ENCODE results near the gene GRAMD2B. TPM values are rescaled to one million over a fixed set of nuclear protein-coding genes. Genes with fewer than 3 reads are reported as not detected.

The GRAMD2B gene
- total RNA-seq, 1 donor: 23.5 TPM

DNA sequence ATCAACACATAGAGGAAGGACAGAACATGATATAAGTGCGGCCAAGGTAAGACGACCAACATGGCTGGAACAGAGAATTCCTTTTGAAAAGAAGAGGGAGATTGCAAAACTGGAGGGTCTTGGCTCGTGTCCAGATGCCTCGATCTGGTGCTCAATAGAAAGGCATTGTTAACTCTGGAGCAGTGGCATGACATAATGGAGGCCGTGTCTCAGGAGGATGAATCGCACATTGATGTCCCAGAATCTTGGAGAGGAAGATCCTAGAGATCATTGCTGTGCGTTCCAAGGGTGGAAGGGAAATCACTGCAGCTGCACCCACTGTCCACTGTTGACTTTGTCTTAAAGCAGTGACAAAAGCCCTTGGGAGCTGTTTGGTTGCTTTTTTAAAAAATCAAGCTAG, 30.9 kb downstream of the GRAMD2B start:
- no peak for DNase-seq (ENCODE audit: low read depth)
- no peak overlapping the region for H3K4me3 ChIP-seq (ENCODE audit: low read depth, low read length)
- TF ChIP-seq, protein P1, sequence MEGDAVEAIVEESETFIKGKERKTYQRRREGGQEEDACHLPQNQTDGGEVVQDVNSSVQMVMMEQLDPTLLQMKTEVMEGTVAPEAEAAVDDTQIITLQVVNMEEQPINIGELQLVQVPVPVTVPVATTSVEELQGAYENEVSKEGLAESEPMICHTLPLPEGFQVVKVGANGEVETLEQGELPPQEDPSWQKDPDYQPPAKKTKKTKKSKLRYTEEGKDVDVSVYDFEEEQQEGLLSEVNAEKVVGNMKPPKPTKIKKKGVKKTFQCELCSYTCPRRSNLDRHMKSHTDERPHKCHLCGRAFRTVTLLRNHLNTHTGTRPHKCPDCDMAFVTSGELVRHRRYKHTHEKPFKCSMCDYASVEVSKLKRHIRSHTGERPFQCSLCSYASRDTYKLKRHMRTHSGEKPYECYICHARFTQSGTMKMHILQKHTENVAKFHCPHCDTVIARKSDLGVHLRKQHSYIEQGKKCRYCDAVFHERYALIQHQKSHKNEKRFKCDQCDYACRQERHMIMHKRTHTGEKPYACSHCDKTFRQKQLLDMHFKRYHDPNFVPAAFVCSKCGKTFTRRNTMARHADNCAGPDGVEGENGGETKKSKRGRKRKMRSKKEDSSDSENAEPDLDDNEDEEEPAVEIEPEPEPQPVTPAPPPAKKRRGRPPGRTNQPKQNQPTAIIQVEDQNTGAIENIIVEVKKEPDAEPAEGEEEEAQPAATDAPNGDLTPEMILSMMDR (IDR thresholded peaks at IDR 0.05; ENCODE audit: insufficient read depth, low read length): no peak

DNA sequence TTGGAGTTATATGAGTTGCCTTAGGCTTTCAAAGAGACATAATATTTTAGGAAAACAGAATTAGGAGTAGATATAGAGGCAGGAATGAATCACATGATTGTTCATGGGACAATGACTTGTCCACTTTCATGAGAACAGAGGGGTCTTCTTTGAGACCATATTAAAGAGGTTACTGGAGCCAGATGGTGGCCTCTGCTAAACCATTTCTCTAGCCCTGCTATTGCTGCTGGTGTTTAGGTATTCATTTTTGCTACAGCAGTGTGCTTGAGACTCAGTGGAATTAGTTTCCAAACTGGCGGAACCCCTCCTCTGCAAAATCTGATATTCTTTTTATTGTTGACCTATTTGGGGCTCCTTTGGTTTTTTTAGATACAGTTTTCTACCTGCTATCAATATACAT, 31.3 kb downstream of the GRAMD2B start:
- no peak for DNase-seq (ENCODE audit: low read depth)
- H3K4me3 ChIP-seq (ENCODE audit: low read depth, low read length): no peak overlapping the region
- TF ChIP-seq, protein P1 (IDR thresholded peaks at IDR 0.05; ENCODE audit: insufficient read depth, low read length): no peak

DNA sequence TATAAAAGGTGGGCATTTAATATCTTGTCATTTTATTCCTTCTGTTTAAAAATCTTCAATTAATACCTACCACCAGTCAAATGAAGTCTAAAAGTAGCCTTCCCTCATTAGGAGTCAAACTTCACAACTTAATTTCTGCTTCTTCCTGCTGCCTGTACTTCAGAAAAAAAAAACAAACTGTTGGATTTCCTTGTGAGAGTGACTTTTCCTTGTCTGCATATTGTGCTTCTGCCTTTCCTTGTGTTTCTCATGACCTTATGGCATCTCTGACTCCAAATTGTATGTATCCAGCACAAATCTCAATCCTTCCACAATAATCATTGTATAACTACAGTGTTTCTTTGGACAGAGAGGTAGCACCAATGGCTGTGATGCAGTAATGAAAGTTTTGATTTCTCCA, 32.1 kb downstream of the GRAMD2B start:
- TF ChIP-seq, protein P1 (IDR thresholded peaks at IDR 0.05; ENCODE audit: insufficient read depth, low read length): no peak
- H3K4me3 ChIP-seq (ENCODE audit: low read depth, low read length): no peak overlapping the region

DNA sequence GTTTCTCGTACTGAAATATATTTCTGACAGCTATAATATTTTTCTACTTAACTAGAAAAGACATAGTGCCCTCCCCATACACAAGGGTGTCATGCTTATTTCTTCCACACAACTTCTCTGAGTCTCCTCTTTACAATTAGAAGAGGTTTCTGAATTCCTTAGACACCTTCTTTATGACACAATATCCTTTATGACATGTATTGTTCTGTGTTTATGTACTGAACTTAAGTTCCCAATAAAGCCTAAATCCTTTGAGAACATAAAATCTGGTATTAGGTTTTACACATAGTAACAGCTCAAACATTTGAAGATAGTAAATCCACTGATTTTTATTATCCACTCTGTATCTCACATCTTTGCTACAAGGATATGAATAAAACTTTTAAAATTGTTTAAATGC, 32.5 kb downstream of the GRAMD2B start:
- TF ChIP-seq, protein P1 (IDR thresholded peaks at IDR 0.05; ENCODE audit: insufficient read depth, low read length): no peak
- H3K4me3 ChIP-seq (ENCODE audit: low read depth, low read length): no peak overlapping the region
- no peak for DNase-seq (ENCODE audit: low read depth)

More for the DNA sequence above, 32.1 kb downstream of the GRAMD2B start:
- no peak for DNase-seq (ENCODE audit: low read depth)

DNA sequence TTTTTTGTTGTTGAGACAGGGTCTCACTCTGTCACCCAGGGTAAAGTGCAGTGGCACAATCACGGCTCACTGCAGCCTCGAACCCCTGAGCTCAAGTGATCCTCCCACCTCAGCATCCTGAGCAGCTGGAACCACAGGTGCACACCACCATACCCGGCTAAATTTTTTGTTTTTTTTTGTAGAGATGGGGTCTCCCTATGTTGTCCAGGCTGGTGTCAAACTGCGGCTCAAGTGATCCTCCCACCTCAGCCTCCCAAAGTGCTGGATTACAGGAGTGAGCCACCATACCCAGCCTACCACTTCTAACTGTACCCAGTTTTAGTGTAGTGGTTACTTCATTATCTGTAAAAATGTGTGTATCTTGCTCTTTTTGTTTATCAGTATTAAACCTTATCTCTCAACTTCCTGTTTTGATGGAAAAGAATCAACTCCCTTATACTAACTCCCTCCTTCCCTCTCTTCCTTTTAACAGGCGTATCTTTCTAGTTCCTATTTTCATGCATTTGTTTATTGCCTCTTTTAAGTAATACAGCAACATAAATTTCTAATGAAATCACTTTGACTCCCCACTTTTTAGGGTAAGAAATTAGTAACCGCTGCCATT, 33.1 kb downstream of the GRAMD2B start:
- TF ChIP-seq, protein P1 (IDR thresholded peaks at IDR 0.05; ENCODE audit: insufficient read depth, low read length): no peak
- H3K4me3 ChIP-seq (ENCODE audit: low read depth, low read length): no peak overlapping the region
- no peak for DNase-seq (ENCODE audit: low read depth)

DNA sequence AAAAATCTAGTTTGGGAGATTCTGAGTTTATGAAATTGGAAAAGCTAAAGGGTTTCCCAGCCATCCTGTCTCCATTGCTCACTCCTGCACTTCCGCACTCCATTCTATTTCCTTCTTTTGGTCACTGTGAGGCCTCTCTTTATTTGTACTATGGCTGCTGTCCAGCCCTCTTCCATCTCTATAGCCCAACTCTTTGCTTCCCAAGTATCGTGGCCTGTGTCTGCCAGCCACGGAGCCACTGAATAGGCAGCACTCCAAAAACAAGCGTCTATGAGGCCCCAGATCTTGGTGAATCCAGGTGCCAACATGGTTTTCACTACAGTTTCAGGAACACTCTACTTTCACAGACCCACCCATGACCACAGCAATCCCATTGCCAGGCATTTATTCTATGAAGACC, 37.2 kb downstream of the GRAMD2B start:
- TF ChIP-seq, protein P1 (IDR thresholded peaks at IDR 0.05; ENCODE audit: insufficient read depth, low read length): no peak
- H3K4me3 ChIP-seq (ENCODE audit: low read depth, low read length): no peak overlapping the region
- DNase-seq (ENCODE audit: low read depth): no peak

DNA sequence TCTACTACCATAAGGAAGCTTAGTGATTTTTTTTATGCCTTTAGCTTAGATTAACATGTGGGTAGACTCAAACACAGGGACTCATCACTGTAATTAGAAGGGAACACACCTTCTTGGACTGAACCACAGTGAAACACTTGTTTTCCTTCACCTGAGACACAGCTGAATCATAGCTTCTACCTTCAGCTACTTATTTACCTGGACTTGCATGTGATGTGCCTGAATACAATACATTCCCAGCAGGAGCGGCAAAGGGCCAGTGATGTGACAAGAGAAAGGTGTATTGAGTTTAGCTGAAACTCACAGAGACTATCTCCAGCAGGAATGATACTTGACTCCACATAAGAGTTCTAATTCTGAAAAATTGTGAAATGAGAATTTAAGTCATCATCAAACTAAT, 37.8 kb downstream of the GRAMD2B start:
- TF ChIP-seq, protein P1 (IDR thresholded peaks at IDR 0.05; ENCODE audit: insufficient read depth, low read length): no peak
- no peak for DNase-seq (ENCODE audit: low read depth)
- no peak overlapping the region for H3K4me3 ChIP-seq (ENCODE audit: low read depth, low read length)

Data from fibroblast of the aortic adventitia (primary cell).